NCI-H524 (cell line): Measurements from ENCODE around the gene RBM34.
"Not testable (repeated sequence)": the region's sequence is repeated elsewhere in the genome, so short reads cannot be mapped to it uniquely, and the experiment has no call there.

Source experiments
- DNase-seq, 2 experiments: peaks; one replicate each; lab custom pipeline; 2025; lab: John Stamatoyannopoulos, UW

The RBM34 gene, protein sequence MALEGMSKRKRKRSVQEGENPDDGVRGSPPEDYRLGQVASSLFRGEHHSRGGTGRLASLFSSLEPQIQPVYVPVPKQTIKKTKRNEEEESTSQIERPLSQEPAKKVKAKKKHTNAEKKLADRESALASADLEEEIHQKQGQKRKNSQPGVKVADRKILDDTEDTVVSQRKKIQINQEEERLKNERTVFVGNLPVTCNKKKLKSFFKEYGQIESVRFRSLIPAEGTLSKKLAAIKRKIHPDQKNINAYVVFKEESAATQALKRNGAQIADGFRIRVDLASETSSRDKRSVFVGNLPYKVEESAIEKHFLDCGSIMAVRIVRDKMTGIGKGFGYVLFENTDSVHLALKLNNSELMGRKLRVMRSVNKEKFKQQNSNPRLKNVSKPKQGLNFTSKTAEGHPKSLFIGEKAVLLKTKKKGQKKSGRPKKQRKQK

DNA sequence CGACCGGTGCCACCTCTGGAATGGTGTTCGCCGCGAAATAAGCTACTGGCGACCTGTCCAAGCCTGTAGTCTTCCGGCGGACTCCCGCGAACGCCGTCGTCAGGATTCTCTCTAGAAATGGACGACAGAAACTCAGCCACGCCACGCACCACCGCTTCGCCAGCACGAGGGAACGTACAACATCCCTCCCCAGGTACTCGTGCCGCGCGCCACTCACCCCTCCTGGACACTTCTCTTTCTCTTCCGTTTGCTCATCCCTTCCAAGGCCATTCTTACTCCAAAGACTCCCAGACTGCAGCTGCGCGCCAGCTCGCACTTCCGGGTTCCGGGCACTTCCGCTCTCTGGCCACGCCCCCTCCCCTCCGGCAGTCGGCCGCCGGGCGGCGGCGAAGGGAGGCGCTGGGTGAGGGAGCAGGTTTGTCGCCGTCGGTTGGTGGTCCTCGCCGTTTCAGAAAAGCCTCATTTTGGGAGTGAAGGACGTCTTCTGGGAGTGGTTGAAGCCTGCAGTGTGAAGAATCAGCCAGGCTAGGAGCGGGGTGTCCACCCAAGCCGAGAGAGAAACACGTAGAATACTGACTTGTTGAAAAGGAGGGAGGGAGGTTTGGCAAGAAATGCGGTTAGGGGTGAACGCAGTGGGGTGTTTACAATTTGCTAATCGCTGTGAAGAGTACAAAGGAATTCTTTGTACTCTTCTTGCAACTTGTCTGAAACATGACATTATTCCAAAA lies at the start of gene RBM34:
Gene RBM34 (minus strand): TSS at position 294 of the 728 bp plus-strand sequence. CDS start 24 bp downstream, at position 270.
- DNase-seq = peak; percentile 56 to 78

DNA sequence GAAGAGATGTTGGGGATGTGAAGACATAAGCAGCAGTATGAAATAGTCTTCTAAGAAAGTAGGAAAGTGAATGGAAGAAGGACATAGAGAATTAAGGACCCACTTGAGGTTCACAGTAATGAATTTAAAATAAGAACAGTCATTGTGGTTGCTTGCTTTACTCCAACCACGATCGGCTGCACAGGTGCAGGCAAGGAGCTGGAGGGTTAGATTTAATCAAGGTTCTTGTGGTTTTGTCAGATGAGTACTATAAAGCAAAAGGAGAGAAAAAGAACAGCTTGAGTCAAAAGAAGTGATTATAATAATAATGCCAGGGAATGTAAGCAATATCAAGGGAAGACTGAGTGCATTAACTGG lies 46.1 kb upstream of the RBM34 start:
- no peak for DNase-seq

DNA sequence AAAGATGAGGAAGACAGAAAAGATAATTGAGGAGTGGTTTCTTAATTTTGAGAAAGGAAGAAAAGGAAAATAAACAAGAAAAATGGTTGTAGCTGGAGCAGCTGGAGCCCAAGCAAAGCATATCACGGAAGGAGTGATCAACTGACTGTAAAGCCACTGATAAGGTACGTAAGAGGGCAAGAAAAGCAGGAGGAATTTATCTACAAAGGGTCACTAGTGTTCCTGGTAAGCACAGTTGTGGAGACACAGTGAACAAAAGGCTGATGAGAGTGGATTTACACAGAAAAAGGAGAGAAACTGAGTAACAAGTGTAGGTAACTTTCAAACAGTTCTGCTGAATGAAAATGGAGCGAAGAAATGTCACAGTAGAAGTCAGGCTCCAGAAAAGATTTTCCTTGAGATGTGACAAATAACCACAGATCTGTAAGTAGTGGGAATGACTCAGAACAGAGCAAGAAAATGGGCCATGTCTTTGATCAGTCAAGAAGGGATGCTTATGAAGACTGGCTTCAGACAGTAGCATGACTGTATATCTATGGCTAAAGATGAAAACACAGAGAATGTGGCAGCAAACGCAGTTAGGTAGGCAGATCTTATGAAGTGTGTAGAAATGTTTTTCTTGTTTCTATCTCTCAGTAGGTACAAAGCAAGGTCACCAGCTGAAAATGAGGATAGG lies 45.6 kb upstream of the RBM34 start:
- DNase-seq = no peak

DNA sequence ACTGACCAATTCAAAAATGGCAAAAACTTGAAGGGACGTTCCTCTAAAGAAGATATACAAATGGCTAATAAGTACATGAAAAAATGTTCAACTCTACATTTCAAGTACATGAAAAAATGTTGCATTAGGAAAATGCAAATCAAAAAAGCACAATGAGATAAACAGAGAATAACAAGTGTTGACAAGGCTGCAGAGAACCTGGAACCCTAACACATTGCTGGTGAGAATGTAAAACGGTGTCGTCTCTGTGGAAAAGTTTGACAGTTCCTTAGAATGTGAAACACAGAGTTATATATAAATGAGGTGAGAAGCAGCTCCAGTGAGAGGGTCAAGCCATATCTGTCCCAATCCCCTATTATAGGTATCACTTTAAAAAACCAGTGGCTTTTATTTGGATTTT lies 44.6 kb upstream of the RBM34 start:
- no peak for DNase-seq

DNA sequence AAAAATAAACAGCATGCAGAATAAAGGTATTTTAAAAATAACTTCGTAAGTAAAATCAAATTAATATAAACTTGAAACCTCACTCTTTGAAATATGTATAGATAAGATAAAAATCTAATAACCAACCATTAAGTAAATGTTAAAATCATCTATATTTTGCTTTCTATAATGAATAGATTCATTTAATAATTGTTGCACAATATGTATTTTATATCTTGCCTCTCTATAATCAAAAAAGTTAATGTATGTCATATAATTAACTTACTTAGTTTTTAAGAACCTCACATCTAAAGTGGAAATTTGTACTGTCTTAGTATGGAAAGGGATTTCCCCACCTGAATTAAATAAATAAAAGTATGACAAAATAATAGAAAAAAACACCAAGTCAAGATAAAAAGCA lies 42.4 kb upstream of the RBM34 start:
- DNase-seq = no peak

DNA sequence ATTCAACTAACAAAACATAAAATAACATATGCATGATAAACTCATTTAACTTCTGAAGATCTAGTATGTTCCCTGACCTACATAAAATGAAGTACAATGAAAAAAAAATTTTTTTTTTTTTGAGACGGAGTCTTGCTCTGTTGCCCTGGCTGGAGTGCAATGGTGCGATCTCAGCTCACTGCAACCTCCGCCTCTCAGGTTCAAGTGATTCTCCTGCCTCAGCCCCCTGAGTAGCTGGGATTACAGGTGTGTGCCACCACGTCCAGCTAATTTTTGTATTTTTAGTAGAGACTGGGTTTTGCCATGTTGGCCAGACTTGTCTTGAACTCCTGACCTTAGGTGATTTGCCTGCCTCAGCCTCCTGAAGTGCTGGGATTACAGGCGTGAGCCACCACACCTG lies 41.4 kb upstream of the RBM34 start:
- not testable (repeated sequence) for DNase-seq

DNA sequence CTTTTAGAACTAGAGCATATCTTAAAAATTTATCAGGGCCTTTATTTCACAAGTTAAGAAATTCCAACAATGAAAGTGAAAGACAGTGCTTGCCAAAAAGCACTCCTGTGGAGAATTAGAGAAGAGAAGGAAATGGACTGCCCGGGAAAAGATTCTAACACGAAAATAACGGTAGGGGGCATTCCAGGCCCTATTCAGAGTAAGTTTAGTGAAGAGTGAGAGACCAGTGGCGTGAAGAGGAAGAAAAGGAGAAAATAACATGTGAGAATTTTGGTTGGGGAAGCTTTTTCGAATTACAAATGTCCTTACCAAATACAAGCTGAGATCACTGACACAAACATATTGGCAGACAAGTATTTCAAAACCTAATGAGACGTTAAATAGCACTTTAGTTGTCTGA lies 38.4 kb upstream of the RBM34 start:
- DNase-seq = no peak

DNA sequence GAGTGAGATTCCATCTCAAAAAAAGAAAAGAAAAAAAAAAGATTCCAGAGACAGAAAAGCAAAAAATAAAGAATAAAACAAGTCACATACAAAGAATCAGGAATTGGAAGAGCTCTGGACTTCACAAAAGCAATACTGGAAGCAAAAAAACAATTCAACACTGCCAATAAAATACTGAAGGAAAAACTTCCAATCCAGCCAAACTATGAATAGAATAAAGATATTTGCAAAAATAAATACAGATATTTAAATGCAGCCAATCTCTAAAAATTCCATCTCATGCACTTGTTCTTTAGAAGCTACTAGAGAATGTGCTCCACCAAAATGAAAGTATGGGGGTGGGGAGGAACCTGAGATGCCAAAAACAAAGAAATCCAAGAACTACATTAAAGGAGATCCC lies 29.4 kb upstream of the RBM34 start:
- DNase-seq = no peak

DNA sequence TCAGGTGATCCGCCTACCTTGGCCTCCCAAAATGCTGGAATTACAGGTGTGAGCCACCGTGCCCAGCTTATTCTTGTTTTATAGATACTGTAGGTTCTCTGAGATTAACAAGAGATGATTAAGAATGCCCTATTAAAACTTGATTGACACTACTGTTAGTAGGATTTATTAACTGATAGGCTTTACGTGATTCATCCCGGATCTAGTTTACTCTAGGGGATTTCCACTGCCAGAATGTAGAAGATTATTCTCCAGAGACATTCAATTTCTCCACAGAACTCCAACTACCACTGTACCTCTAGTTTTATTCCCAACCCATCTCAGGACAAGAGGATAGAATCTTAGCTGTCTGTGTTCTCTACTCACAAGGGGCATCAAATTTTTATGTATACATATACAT lies 26.3 kb upstream of the RBM34 start:
- DNase-seq = no peak

DNA sequence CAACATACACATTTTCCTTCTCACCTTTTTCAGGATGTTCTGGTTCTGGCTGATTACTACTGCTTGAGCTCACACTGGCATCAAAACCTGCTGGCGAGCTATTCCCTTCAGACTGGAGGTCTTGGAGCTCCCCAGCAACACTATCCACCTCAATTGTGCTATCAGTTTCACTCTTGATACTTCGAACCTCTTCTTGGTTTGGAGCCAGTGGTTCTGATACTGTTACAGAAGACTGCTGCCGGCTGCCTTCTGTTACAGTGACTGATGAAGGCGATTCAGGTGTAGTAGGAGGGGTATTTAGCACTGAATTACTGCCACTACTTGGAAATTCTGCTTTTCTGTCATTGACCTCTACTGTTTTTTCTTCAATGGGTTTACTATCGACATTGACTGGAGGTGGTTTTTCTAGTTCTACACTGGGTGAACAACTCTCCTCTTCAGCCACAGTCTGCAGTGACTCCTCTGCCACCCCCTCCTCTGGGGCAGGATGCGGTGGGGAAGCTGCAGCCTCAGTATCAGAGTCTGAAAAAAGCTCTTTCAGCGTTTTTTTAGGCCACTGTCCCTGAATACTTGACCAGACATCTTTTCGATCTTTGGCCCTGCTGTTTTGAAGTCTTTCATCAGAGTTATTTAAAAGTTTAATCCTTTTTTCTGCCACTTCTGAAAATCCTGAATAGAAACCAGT lies 20.7 kb upstream of the RBM34 start:
- DNase-seq = no peak

DNA sequence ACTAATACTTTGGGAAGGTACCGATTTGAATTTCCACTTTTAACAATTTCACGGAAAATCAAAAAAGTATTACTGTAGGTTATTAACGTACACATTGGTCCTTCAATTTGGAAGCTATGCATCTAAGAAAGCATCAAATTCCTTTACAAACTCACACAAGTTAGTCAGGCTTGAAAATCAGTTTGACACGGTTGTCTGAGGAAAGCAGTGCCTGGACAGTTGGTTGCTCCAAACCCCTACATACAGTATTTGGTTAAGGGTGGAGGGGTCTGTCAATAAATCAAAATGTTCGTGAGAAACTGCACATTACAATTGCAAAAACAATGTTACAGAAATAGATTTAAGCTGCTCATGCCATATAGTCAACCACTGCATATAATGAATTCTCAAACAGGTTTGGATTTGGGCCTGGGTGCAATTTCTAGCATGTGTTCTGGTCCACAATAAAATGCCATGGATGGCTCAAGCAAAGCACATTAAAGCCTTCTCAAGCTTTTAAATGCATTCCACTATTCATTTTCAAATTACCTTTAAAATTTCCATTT lies 19.9 kb upstream of the RBM34 start:
- no peak for DNase-seq

DNA sequence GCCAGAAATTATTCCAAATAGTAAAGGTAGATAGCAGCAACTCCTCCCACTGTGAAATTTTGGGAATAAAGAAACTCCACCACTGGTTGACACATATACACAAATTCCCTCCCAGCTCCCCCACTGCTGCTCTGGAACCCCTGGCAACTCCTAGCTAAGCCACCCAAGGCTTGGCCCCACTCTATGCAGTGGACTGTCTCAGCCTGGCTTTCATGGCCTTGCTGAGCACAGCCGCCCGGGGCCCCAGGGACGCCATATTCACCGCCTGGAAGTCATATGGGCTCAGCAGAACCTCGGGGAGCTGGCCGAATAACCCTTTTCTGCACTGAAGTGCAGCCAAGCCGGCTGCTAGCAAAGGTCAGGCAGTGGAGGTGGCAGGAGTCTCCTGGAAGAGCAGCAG lies 15.4 kb upstream of the RBM34 start:
- DNase-seq = no peak

DNA sequence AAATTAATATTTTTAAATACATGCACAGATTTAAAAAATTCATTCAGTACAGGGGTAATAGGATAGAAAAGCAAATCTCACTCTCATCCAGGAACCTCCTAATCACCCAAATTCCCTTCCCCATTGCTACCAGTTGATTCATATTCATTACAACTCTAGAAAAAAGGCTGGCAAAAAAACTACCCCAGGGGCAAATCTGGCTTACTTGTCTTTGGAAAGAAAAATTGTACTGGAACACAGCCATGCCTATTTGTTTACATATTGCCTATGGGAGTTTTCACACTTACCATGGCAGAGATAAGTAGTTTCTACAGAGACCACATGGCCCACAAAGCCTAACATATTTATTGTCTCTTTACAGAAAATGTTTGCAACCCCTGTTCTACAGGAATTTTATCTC lies 8.9 kb upstream of the RBM34 start:
- no peak for DNase-seq

DNA sequence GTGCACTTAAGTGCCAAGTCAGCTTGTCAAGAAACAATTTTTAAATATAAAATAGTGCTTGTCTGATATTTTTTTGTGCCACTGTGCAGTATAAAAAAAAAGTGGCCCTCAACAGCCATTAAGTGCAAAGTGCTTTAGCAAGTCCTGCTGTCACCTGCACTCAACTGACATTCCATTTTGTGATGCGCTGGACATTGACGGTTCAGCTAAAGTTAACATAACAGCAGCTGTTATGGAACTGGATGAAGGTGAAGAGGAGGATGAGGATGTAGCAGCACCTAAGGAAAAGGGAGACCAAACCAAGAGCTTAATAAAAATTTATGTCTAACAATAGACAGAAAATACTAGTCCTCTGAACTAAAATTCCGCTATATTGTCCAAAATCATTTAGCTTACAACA lies 7.3 kb upstream of the RBM34 start:
- DNase-seq = no peak

DNA sequence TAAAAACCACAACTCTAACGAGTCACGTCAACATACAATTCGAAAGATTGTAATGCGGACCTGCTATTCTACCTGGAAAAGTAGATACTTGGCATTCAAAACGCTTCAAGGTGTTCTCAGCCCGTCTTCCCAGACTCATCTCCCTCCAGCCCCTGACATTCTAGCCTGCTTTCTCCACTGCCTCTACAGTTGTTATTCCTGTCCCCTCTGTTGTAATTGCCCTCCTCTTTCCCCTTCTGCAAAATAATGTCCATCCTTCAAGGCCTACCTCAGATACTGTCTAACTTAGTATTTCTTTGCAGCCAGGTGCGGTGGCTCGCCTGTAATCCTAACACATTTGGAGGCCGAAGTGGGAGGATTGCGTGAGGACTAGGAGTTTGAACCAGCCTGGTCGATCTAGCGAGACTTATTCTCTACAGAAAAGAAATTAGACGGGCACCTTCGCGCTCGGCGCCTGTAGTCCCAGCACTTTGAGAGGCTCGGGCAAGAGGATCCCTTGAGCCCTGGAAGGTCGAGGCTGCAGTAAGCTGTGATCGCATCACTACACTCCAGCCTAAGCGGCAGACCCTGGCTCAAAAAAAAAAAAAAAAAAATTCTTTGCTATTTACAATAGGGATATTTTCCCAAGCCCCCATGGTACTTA lies 756 bp upstream of the RBM34 start:
- no peak for DNase-seq

DNA sequence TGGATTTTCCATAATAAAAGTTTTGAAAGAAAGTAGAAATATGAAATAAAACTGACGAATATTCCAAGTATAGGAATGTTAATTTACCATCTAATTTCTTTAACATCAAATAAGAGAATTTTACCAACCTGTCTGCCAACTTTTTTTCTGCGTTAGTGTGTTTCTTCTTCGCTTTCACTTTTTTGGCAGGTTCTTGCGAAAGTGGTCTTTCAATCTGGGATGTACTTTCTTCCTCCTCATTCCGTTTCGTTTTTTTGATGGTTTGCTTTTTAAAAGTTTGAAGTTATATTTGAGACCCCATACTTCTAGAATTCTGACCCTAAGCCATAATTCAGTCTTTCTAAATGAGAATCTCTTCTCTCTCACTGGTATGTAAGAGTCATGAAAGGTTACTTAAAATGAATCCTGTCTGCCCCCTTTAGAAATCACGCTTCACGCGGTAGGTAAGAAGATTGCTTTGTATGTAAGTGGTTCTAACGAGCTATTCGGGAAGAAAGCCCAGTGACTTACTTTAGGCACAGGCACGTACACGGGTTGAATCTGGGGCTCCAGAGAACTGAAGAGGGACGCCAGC lies 580 bp downstream of the RBM34 start:
- peak in 1 of 2 experiments; percentile 51 for DNase-seq

DNA sequence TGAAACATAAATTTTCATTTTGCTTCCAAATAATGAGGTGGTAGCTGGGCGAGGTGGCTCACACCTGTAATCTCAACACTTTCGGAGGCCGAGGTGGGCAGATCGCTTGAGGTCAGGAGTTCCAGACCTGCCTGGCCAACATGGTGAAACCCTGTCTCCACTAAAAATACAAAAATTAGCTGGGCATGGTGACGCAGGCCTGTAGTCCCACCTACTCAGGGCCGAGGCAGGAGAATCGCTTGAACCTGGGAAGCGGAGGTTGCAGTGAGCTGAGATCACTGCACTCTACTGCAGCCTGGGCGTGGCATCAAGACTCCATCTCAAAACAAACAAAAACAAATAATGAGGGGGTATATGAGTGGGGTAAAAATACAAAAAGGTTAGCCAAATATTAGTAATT lies 1.1 kb downstream of the RBM34 start:
- DNase-seq = not testable (repeated sequence)

DNA sequence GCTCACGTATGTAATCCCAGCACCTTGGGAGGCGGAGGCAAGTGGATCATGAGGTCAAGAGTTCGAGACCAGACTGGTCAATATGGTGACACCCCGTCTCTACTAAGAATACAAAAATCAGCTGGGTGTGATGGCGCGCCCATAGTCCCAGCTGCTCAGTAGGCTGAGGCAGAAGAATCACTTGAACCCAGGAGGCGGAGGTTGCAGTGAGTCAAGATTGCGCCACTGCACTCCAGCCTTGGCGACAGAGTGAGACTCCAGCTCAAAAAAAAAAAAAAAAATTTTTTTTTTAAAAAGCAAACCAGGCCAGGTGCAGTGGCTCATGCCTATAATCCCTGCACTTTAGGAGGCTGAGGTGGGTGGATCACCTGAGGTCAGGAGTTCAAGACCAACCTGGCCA lies 1.8 kb downstream of the RBM34 start:
- DNase-seq = not testable (repeated sequence)

DNA sequence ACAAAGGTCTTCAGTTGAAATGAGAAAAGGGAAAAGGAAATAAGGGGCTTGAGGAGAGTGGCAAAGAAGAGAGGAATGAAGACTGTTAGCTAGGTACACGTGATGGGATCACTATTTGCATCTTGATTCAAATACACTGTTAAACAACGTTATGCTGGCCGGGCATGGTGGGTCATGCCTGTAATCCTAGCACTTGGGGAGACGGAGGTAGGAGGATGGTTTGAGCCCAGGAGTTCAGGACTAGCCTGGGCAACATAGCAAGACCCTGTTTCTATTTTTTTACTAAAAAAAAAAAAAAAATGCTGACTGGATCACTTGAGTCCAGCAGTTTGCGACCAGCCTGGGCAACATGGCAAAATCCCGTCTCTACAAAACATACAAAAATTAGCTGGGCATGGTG lies 2.4 kb downstream of the RBM34 start:
- no peak for DNase-seq

DNA sequence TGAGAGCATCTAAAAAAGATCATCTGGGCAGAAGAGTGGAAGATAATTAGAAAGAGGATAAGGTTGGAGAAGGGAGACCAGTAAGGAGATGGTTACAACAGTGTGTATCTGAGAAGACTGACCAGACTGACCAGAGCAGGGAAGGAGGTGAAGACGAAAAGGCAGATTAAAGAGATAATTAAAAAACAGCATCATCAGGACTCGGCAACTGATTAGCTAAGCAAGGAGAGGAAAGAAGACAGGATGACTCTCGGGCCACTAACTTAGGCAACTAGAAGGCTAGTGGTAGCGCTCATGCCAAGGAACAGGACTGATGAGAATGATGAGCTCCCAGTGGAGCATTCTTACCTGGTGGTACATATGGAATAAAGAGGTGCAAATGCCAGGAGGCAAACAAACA lies 3.9 kb downstream of the RBM34 start:
- no peak for DNase-seq

DNA sequence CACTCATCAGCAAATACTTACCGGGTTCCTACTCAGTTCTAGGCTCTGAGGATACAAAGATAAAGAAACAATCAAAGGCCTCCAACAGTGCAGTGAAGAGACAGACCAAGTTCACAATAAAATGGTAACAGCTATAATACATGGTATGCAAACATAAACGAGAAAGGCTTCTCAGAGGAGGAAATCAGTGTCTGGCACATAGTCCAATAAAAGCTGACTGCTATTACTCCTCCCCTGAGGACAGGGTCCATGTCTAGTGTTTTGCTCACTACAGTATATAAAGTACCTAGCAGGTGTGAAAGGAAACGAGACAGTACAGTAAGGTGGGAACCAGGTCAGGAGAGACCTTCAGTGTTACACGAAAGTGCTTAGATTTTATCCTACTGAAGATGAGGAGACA lies 4.3 kb downstream of the RBM34 start:
- no peak for DNase-seq
